Measurements from ENCODE around the gene DCBLD1.

The DCBLD1 gene

GRCh38 chr6:117506180-117506835, 23.8 kb downstream of the DCBLD1 start:
- TF ChIP-seq CTCF (IDR thresholded peaks at IDR 0.05; ENCODE audit: insufficient read depth, missing control alignments) = no peak
- FAIRE-seq = no peak
- no peak for DNase-seq (ENCODE audit: insufficient read length, low spot score)

- DNase-seq (ENCODE audit: insufficient read length, low spot score) (no peak), FAIRE-seq (peak; percentile 29)
- TF ChIP-seq CTCF (IDR thresholded peaks at IDR 0.05; ENCODE audit: insufficient read depth, missing control alignments) = no peak
Observed at GRCh38 chr6:117506907-117507306, 24.4 kb downstream of the DCBLD1 start.

GRCh38 chr6:117508450-117508971, 26.0 kb downstream of the DCBLD1 start:
- no peak for FAIRE-seq
- TF ChIP-seq CTCF (IDR thresholded peaks at IDR 0.05; ENCODE audit: insufficient read depth, missing control alignments) = no peak
- DNase-seq (ENCODE audit: insufficient read length, low spot score) = no peak

- no peak for FAIRE-seq
- TF ChIP-seq CTCF (IDR thresholded peaks at IDR 0.05; ENCODE audit: insufficient read depth, missing control alignments) = no peak
Observed at GRCh38 chr6:117509021-117509420, 26.5 kb downstream of the DCBLD1 start.

GRCh38 chr6:117512056-117512828, 29.8 kb downstream of the DCBLD1 start:
- no peak for TF ChIP-seq CTCF (IDR thresholded peaks at IDR 0.05; ENCODE audit: insufficient read depth, missing control alignments)
- no peak for DNase-seq (ENCODE audit: insufficient read length, low spot score)
- no peak for FAIRE-seq

More at GRCh38 chr6:117509021-117509420, 26.5 kb downstream of the DCBLD1 start:
- no peak for DNase-seq (ENCODE audit: insufficient read length, low spot score)

- FAIRE-seq (no peak), DNase-seq (ENCODE audit: insufficient read length, low spot score) (no peak)
Observed at GRCh38 chr6:117512987-117513573, 30.6 kb downstream of the DCBLD1 start.

More at GRCh38 chr6:117512987-117513573, 30.6 kb downstream of the DCBLD1 start:
- TF ChIP-seq CTCF (IDR thresholded peaks at IDR 0.05; ENCODE audit: insufficient read depth, missing control alignments) = no peak

Data from D721Med (cell line).